ENCODE data around the gene RAB1B.

RAB1B gene

DNA sequence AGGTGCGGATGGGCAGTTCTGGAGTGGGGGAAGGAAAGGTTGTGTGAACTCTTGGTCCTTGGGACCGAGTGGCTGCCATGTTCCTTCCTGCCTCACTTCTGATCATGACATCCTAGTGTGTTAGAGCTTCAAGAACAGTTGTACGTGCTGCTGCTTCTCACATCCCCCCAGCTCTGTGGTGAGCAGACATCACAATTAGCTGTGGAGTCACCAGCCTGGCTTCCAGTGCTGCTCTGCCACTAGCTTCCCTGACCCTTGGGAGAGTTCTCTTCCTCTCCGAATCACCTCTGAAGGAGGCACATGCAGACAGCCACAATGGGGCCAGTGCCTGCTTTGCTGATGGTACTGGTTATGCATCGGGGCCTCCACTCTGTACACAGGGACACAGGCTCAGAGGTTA, 6.2 kb upstream of the RAB1B start:
- H3F3A ChIP-seq (ENCODE audit: insufficient read depth, low read length) = no peaks in the 10 kb centered on the region
- H3K9me3 ChIP-seq (ENCODE audit: low read length) = no peaks in the 10 kb centered on the region
- no peaks in the 10 kb centered on the region for H3K79me2 ChIP-seq (ENCODE audit: insufficient read depth, low read length)
- peaks cover 12% of the 10 kb centered on the region for H3K4me1 ChIP-seq (ENCODE audit: insufficient read depth, low read length, severe bottlenecking)
- peaks cover 57% of the 10 kb centered on the region for H3K36me3 ChIP-seq (ENCODE audit: insufficient read depth, low read length)
- H3K9me2 ChIP-seq (ENCODE audit: low read depth, low read length) = no peaks in the 10 kb centered on the region
- no peak overlapping the region for H3K9ac ChIP-seq (ENCODE audit: low read length)
- no peak overlapping the region for H3K27ac ChIP-seq (ENCODE audit: low read depth, low read length, poor library complexity, severe bottlenecking)
- TF ChIP-seq, protein P1, sequence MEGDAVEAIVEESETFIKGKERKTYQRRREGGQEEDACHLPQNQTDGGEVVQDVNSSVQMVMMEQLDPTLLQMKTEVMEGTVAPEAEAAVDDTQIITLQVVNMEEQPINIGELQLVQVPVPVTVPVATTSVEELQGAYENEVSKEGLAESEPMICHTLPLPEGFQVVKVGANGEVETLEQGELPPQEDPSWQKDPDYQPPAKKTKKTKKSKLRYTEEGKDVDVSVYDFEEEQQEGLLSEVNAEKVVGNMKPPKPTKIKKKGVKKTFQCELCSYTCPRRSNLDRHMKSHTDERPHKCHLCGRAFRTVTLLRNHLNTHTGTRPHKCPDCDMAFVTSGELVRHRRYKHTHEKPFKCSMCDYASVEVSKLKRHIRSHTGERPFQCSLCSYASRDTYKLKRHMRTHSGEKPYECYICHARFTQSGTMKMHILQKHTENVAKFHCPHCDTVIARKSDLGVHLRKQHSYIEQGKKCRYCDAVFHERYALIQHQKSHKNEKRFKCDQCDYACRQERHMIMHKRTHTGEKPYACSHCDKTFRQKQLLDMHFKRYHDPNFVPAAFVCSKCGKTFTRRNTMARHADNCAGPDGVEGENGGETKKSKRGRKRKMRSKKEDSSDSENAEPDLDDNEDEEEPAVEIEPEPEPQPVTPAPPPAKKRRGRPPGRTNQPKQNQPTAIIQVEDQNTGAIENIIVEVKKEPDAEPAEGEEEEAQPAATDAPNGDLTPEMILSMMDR (IDR thresholded peaks at IDR 0.05; ENCODE audit: low read length) = no peak
- TF ChIP-seq EZH2 (IDR thresholded peaks at IDR 0.05; ENCODE audit: borderline replicate concordance, low read length) = no peak
- H3K27me3 ChIP-seq (ENCODE audit: insufficient read depth, low read length) = no peaks in the 10 kb centered on the region
- no peaks in the 10 kb centered on the region for H4K20me1 ChIP-seq (ENCODE audit: insufficient read depth, low read length)
- H3K4me2 ChIP-seq (ENCODE audit: low read length) = no peak overlapping the region
- H2AFZ ChIP-seq (ENCODE audit: low read length) = no peak overlapping the region
- H3K4me3 ChIP-seq (ENCODE audit: low read depth, low read length, poor library complexity, severe bottlenecking) = no peak overlapping the region

DNA sequence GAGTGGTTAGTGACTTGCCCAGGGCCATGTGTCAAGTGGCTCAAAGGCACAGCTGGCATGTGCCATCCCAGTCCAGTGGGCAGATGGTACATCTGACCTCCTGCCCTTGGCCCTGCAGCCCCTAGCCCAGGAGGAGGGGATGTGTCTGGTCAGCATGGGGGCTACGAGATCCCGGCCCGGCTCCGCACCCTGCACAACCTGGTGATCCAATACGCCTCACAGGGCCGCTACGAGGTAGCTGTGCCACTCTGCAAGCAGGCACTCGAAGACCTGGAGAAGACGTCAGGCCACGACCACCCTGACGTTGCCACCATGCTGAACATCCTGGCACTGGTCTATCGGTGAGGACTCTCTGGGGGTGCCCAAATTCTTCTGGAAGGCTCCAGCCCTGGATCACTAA, 5.7 kb upstream of the RAB1B start:
- H3K36me3 ChIP-seq (ENCODE audit: insufficient read depth, low read length) = peaks cover 57% of the 10 kb centered on the region

DNA sequence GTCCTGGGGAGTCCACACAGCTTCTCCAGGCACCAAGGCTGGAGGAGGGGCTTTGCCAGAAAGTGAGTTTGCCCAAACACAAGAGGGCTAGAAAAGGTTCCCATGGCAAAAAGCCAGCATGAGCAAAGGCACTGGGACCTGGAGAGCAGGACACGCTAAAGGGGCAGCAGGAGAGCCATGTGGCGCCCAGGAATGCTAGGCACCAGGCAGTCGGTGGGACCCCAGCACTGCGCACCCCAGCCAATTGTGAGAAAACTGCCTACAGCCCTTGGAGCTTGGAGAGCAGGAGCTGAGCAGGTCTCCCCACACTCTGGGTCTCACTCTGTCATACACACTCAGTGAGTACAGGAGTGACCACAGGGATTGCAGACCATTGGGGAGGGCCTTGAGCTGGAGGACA, 5.2 kb upstream of the RAB1B start:
- no peaks in the 10 kb centered on the region for H3K27me3 ChIP-seq (ENCODE audit: insufficient read depth, low read length)
- no peaks in the 10 kb centered on the region for H3K9me2 ChIP-seq (ENCODE audit: low read depth, low read length)
- H3K79me2 ChIP-seq (ENCODE audit: insufficient read depth, low read length) = no peaks in the 10 kb centered on the region
- H3K27ac ChIP-seq (ENCODE audit: low read depth, low read length, poor library complexity, severe bottlenecking) = no peak overlapping the region
- no peaks in the 10 kb centered on the region for H3F3A ChIP-seq (ENCODE audit: insufficient read depth, low read length)
- no peak overlapping the region for H3K4me2 ChIP-seq (ENCODE audit: low read length)
- no peak overlapping the region for H2AFZ ChIP-seq (ENCODE audit: low read length)
- no peaks in the 10 kb centered on the region for H4K20me1 ChIP-seq (ENCODE audit: insufficient read depth, low read length)
- no peaks in the 10 kb centered on the region for H3K9me3 ChIP-seq (ENCODE audit: low read length)
- H3K4me3 ChIP-seq (ENCODE audit: low read depth, low read length, poor library complexity, severe bottlenecking) = no peak overlapping the region
- no peak overlapping the region for H3K9ac ChIP-seq (ENCODE audit: low read length)
- TF ChIP-seq, protein P1 (IDR thresholded peaks at IDR 0.05; ENCODE audit: low read length) = no peak
- TF ChIP-seq EZH2 (IDR thresholded peaks at IDR 0.05; ENCODE audit: borderline replicate concordance, low read length) = no peak
- H3K4me1 ChIP-seq (ENCODE audit: insufficient read depth, low read length, severe bottlenecking) = peaks cover 18% of the 10 kb centered on the region
- H3K36me3 ChIP-seq (ENCODE audit: insufficient read depth, low read length) = peaks cover 57% of the 10 kb centered on the region

More for the DNA sequence above, 5.7 kb upstream of the RAB1B start:
- Histone ChIP-seq H3K9me2 (ENCODE audit: low read depth, low read length) (no peaks in the 10 kb centered on the region), H3K4me3 (ENCODE audit: low read depth, low read length, poor library complexity, severe bottlenecking) (no peak overlapping the region), H3F3A (ENCODE audit: insufficient read depth, low read length) (no peaks in the 10 kb centered on the region), H3K27me3 (ENCODE audit: insufficient read depth, low read length) (no peaks in the 10 kb centered on the region), H3K9ac (ENCODE audit: low read length) (no peak overlapping the region), H3K4me1 (ENCODE audit: insufficient read depth, low read length, severe bottlenecking) (peaks cover 14% of the 10 kb centered on the region), H3K79me2 (ENCODE audit: insufficient read depth, low read length) (no peaks in the 10 kb centered on the region), H3K9me3 (ENCODE audit: low read length) (no peaks in the 10 kb centered on the region), H3K4me2 (ENCODE audit: low read length) (no peak overlapping the region), H2AFZ (ENCODE audit: low read length) (no peak overlapping the region), H3K27ac (ENCODE audit: low read depth, low read length, poor library complexity, severe bottlenecking) (no peak overlapping the region), H4K20me1 (ENCODE audit: insufficient read depth, low read length) (no peaks in the 10 kb centered on the region)
- TF ChIP-seq EZH2 (IDR thresholded peaks at IDR 0.05; ENCODE audit: borderline replicate concordance, low read length) = no peak
- TF ChIP-seq, protein P1 (IDR thresholded peaks at IDR 0.05; ENCODE audit: low read length) = no peak
